NAMALWA (cell line): ENCODE data around the gene MOGAT1.
A peak's percentile ranks its signal among the peaks of the same experiment; 100 is the strongest.

Experiments
- DNase-seq: peaks from one replicate; pipeline ENCODE4 v3.0.0-alpha.2; 2015; ENCODE audit warnings: low spot score

Gene MOGAT1, protein sequence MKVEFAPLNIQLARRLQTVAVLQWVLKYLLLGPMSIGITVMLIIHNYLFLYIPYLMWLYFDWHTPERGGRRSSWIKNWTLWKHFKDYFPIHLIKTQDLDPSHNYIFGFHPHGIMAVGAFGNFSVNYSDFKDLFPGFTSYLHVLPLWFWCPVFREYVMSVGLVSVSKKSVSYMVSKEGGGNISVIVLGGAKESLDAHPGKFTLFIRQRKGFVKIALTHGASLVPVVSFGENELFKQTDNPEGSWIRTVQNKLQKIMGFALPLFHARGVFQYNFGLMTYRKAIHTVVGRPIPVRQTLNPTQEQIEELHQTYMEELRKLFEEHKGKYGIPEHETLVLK

GRCh38 chr2:222671259-222672067 lies at the start of gene MOGAT1:
MOGAT1 (plus strand) TSS chr2:222671658; CDS start chr2:222671786, 128 bp downstream.
- DNase-seq, result no peak

DNA sequence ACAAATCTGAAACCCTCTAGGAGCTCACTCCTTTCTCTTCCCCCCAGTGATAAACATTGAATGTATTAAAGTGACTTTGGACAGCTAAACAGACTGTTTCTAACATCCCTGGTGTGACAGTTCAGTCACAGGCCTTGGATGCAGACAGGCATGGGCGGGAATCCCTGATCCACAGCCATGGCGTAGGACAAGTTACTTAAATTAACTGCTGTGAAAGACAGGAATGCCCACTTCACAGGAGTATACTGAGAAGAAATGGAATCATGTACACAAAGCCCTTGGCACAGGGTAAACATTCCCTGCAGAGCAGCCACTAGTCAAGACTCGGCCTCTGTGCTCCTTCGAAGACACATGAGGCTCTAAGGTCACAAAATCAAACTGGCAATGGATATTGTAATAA lies 49.6 kb upstream of the MOGAT1 start:
- no peak for DNase-seq

DNA sequence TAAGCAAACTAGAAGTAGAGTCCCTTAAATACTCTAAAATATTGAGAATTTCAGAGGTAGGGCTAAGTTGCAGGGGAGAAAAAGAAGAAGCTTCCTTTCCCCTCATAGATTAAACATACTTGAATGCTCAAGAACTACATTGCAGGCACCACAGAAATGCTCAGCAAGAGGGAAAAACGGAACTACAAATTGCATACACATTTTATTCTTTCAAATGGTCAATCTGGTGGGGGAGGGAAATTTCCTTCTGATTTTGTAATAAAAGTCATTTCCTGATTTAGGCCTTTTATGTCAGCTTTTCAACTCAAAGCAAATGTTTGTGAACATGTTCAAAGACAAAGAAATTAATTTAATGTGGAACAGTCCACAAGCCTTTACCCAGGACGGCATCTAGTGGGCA lies 48.5 kb upstream of the MOGAT1 start:
- no peak for DNase-seq

GRCh38 chr2:222623756-222624309 lies 47.6 kb upstream of the MOGAT1 start:
- no peak for DNase-seq

DNA sequence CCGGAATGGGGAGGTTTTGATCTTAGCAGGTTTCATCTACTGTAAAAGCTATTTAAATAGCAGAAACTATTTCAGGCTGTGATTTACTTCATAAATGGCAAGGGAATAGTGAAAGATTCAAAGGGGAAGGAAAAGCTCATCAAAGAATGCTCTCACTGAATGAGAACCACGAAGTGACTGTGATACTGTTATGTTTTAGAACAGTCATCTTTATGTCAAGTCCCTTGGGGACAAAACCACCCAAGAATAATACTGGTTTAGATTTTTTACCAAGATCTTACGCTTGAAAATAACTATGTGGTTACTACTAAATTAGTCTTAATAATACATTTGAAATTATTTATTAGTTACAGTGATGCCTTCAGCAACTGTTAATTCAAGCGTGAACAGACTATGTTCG lies 43.7 kb upstream of the MOGAT1 start:
- DNase-seq, result no peak

GRCh38 chr2:222635295-222635694 lies 36.2 kb upstream of the MOGAT1 start:
- DNase-seq, result no peak

- no peak for DNase-seq
These were observed 34.4 kb upstream of the MOGAT1 start for GRCh38 chr2:222637067-222637466.

DNA sequence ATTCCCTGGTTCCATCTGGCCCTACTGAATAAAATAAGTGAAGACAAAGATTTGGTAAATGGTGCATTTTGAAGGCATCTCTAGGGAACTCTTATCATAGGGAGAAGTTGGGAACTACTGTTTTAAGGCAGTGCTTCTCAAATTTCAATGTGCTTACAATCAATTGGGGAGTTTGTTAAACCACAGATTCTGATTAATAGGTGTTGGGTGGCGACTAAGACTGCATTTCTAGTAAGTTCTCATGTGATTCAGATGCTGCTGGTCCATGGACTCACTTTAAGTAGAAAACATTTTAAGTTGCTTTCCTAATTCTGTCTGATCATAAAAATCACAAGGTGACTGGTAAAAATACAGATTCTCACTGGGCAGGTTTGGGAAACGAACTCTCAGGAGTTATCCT lies 30.1 kb upstream of the MOGAT1 start:
- no peak for DNase-seq

DNA sequence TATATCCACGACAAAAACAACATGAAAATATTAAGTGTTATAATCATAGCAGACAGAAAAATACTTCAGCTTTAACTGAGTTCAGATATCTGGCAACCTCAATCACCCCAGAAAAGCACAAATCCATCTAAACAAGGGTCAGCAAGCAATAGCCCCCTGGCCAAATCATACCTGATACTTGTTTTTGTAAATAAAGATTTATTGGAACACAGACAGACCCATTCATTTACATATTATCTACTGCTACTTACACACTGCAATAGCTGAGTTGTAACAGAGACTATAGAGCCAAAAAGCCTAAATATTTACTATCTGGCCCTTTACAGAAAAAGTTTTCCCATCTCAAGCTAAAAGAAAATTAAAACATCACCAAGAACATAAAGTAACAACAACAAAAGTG lies 28.3 kb upstream of the MOGAT1 start:
- DNase-seq, result no peak

DNA sequence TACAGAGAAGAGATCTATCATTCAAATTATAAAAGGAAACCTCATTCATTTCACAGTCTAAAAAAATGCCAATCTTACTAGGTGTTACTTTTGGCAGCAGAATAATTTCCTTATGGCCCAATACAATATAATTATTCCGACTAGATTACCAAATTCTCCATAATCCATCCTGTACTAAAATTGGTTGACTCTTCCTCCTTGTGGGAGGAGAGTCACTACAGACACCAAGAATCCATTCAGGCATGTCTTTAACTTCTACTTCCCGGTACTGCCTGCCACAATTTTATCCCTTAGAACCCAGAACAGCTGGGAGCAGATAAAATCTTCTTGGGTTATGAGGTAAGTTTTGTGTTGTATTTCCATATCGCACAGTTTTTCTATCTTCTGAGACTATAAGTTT lies 25.4 kb upstream of the MOGAT1 start:
- DNase-seq, result no peak

GRCh38 chr2:222649801-222650200 lies 21.7 kb upstream of the MOGAT1 start:
- no peak for DNase-seq

DNA sequence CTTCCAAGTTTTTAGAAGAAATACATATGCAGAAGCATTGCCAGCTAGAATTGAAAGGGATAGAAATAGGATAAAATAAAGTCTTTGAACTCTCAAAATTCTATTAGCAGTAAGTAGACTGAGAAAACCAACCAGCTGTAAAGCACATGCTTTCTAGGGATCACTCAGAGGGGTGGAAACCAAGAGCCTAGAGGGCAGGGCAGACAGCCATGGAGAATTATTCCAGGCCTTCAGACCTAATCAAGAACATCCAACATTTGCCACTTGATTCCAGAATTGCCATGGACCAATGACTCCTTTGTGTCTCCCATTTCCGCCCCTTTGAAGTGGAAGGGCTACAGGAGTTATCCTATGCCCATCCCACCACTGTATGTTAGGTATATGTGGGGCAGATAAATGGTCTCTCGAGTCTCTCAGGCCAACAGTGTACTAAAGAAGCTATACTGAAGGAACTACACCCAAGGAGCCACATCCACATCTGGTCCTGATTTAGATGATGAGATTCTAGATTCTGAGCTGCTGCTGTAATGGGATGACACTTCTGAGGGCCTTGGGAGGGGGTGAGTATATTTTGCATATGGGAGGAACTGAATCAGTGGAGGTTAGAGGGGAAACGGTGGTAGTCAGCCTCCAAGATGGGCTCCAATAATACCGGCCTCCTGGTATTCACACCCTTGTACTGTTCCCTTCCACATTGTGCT lies 19.6 kb upstream of the MOGAT1 start:
- no peak for DNase-seq

GRCh38 chr2:222652491-222653255 lies 18.8 kb upstream of the MOGAT1 start:
- no peak for DNase-seq

DNA sequence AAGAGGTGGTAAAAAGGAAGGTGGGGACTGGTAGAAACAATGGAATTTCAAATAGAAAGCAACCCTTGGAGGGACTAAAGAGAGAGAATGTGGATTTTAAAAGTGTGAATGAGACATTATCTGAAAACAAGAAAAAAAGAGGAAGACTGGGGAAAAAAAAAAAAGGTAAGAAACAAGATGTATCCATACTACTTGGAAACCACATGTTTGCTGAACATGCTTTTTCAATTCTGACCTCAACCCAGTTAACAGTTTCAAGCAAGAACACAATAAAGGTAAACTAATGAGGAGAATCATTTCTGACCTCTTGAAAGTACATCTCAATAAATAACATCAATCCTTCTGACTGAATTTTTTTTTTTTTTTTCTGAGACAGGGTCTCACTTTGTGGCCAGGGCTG lies 18.2 kb upstream of the MOGAT1 start:
- DNase-seq, result no peak

- peak; percentile 98 for DNase-seq
These were observed 15.5 kb upstream of the MOGAT1 start, which contains the start of gene FARSB for GRCh38 chr2:222655787-222656525. FARSB (minus strand) TSS chr2:222656092; CDS start chr2:222656073, 19 bp downstream.

- peak; percentile 32 for DNase-seq
These were observed 14.7 kb upstream of the MOGAT1 start for GRCh38 chr2:222656526-222657446.

DNA sequence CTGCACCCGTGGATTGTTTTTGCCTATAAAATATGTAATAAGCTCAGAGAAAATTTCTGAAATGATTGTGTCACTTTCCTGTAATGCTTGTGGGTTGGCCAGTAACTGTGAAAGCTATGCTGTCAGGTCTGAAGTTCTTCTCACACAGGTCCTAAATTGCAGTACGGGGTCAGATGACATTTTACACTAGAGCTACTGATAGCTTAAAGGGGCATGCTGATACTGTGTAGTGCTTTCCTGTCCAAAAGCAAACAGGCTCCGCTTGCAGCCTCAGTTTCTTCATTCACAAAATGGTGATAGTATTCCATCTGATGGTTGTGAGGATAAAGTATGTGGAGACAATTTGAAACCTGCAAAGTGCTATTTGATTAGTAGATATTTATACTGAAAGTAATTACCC lies 8.0 kb upstream of the MOGAT1 start:
- no peak for DNase-seq

DNA sequence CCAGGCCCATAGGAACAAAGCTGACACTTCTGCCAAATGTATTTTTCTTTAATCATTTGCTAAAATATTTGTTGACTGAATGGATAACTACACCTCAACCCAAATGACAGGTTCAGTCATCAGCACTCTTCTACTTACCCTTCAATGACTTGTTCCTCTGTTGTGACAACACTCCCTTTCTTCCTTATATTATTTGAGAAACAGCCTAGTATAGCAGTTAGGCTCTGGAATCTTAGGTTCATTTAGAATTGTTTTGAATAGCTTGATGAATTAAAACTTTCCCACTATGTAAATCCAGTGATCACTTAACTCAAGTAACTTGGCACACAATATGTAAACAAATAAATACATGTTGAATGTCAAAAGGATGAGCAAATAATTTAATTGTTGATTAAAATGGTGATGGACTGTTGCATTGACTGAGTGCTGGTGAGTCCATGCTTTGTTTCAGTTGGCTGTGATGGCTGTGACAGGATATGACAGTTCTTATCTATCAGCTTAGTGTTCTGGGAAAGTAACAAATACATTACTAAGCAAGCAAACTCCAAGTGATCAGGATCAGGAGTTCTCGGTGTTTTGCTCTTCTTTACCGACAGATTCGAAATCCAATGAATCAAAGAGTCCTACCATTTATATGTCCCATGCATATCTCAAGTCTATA lies 2.8 kb upstream of the MOGAT1 start:
- DNase-seq, result no peak

- no peak for DNase-seq
These were observed 2.1 kb upstream of the MOGAT1 start for GRCh38 chr2:222669353-222669752.
